Measurements from ENCODE around the gene PARP4.
A peak's percentile ranks its signal among the peaks of the same experiment; 100 is the strongest.
"Not testable (repeated sequence)": the region's sequence is repeated elsewhere in the genome, so short reads cannot be mapped to it uniquely, and the experiment has no call there.

The PARP4 gene

GRCh38 chr13:24511816-24512196 lies 772 bp downstream of the PARP4 start:
- DNase-seq (ENCODE audit: low read depth), result no peak
- peak overlapping the region; percentile 81 for H3K4me3 ChIP-seq (ENCODE audit: low read depth, low read length)
- TF ChIP-seq CTCF (IDR thresholded peaks at IDR 0.05; ENCODE audit: control insufficient read depth, extremely low read depth, insufficient read depth), result no peak

DNA sequence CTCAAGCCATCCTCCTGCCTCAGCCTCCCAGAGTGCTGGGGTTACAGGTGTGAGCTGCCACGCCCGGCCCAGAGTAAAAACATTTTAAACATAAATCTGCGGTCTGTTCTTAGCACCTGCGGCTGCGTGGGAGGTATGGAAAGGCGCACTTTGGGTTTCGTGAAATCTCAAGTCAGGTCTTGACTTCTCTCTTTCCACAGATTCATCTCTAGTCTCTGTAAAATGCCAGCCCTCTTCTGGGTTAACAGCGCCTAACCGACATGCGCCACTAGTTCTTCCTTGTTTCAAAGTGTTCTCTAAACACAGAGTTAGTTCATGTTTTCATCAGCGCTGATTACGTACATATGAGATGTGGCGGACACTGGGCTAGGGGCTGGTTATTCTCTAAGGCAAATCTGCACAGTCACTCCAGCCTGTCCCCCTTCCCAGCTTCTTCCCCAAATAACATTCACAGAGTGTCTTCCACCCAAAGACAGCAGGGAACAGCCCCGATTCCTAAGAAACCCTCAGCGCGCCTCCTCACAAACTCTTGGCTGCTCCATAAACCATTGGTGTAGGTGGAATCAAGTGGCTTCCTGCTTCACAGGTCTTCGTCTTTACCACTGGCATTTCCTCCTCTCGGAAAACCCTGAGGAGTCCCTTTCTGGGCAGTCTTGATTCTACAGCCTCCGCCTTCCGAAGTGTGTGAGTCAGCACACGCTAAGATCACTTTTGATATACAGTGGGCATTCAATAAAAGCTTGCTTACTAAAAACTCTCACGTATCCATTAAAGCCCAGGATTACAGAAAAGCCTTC lies 1.4 kb downstream of the PARP4 start:
- no peak for TF ChIP-seq CTCF (IDR thresholded peaks at IDR 0.05; ENCODE audit: control insufficient read depth, extremely low read depth, insufficient read depth)
- H3K4me3 ChIP-seq (ENCODE audit: low read depth, low read length), result peak overlapping the region; percentile 81
- DNase-seq (ENCODE audit: low read depth), result no peak

- TF ChIP-seq CTCF (IDR thresholded peaks at IDR 0.05; ENCODE audit: control insufficient read depth, extremely low read depth, insufficient read depth), result no peak
- no peak for DNase-seq (ENCODE audit: low read depth)
- no peak overlapping the region for H3K4me3 ChIP-seq (ENCODE audit: low read depth, low read length)
Observed at GRCh38 chr13:24506698-24507335, 5.8 kb downstream of the PARP4 start.

DNA sequence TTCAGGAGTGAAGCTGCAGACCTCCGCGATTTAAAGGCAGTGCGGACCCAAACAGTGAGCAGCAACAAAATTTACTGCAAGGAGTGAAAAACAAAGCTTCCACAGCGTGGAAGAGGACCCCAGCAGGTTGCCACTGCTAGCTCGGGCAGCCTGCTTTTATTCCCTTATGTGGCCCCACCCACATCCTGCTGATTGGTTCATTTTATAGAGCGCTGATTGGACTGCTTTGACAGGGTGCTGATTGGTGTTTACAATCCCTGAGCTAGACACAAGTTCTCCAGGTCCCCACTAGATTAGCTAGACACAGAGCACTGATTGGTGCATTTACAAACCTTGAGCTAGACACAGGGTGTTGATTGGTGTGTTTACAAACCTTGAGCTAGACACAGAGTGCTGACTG lies 6.3 kb downstream of the PARP4 start:
- not testable (repeated sequence) for H3K4me3 ChIP-seq (ENCODE audit: low read depth, low read length); DNase-seq (ENCODE audit: low read depth)

DNA sequence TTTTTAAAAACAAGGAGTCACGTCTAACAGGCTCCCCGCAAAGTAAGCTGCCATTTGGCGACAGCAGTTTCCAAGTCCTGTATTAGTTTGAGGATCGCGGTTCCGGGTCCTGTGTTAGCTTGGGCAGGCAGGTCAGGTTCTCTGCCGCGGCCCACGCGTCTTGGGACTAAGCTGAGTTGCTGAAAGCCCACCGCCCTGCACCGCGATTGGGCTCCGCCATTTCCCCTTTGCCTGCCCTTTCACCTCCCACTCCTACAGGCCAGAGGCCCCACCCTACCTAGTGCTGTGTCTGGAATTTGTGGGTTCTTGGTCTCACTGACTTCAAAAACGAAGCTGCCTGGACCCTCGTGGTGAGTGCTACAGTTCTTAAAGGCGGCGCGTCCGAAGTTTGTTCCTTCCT lies 6.8 kb downstream of the PARP4 start:
- TF ChIP-seq CTCF (IDR thresholded peaks at IDR 0.05; ENCODE audit: control insufficient read depth, extremely low read depth, insufficient read depth), result no peak
- DNase-seq (ENCODE audit: low read depth), result no peak
- no peak overlapping the region for H3K4me3 ChIP-seq (ENCODE audit: low read depth, low read length)

DNA sequence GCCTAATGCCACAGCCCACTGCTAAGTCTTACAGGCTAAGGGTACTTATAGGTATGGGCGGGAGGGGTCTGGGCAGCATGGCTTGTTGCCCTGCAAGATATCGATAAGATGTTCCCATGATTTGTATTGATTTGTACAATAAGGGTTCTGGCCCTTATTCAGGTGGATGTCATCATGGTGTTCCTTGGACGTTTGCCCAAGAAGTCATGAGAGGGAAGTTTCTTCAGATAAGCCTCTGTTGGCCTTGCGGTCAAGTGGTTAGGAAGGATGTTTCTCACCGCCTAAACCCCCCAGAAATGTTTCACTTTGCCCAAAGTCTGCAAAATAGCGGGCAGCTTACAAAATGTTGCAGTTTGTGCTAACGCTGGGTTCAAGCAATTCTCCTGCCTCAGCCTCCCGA lies 7.3 kb downstream of the PARP4 start:
- no peak overlapping the region for H3K4me3 ChIP-seq (ENCODE audit: low read depth, low read length)
- no peak for DNase-seq (ENCODE audit: low read depth)

GRCh38 chr13:24503379-24503696 lies 9.2 kb downstream of the PARP4 start:
- H3K4me3 ChIP-seq (ENCODE audit: low read depth, low read length), result no peak overlapping the region
- no peak for DNase-seq (ENCODE audit: low read depth)
- TF ChIP-seq CTCF (IDR thresholded peaks at IDR 0.05; ENCODE audit: control insufficient read depth, extremely low read depth, insufficient read depth), result no peak

More for the DNA sequence above, 7.3 kb downstream of the PARP4 start:
- TF ChIP-seq CTCF (IDR thresholded peaks at IDR 0.05; ENCODE audit: control insufficient read depth, extremely low read depth, insufficient read depth), result no peak

Measured in LNCaP clone FGC (cell line).